Measurements from ENCODE around the gene SMG5.

DNA sequence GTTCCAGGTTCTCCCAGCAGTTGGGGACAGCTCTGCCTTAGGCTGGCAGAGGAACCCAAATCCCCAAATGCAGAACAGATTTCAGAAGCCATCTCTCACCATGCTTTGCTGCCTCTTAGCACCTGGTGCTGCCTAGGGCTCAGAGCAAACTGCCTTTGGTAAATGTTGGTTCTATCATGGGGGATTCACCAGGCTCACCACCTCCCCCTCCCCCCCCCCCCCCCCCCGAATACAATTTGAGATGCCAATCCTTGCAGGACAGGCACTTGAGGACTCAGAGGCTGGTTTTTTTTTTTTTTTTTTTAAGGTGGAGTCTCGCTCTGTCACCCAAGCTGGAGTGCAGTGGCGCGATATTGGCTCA is 34.3 kb downstream of the SMG5 start:
- TF ChIP-seq, protein P1, sequence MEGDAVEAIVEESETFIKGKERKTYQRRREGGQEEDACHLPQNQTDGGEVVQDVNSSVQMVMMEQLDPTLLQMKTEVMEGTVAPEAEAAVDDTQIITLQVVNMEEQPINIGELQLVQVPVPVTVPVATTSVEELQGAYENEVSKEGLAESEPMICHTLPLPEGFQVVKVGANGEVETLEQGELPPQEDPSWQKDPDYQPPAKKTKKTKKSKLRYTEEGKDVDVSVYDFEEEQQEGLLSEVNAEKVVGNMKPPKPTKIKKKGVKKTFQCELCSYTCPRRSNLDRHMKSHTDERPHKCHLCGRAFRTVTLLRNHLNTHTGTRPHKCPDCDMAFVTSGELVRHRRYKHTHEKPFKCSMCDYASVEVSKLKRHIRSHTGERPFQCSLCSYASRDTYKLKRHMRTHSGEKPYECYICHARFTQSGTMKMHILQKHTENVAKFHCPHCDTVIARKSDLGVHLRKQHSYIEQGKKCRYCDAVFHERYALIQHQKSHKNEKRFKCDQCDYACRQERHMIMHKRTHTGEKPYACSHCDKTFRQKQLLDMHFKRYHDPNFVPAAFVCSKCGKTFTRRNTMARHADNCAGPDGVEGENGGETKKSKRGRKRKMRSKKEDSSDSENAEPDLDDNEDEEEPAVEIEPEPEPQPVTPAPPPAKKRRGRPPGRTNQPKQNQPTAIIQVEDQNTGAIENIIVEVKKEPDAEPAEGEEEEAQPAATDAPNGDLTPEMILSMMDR (IDR thresholded peaks at IDR 0.05; ENCODE audit: insufficient read depth, low read length, poor library complexity, severe bottlenecking): no peak
- no peak for TF ChIP-seq EZH2phosphoT487 (conservative IDR thresholded peaks at IDR 0.05; ENCODE audit: low read length)

Data from SU-DHL-6 (cell line).